ENCODE results near the gene C16orf90.
"Not testable (repeated sequence)": the region's sequence is repeated elsewhere in the genome, so short reads cannot be mapped to it uniquely, and the experiment has no call there.

The C16orf90 gene

DNA sequence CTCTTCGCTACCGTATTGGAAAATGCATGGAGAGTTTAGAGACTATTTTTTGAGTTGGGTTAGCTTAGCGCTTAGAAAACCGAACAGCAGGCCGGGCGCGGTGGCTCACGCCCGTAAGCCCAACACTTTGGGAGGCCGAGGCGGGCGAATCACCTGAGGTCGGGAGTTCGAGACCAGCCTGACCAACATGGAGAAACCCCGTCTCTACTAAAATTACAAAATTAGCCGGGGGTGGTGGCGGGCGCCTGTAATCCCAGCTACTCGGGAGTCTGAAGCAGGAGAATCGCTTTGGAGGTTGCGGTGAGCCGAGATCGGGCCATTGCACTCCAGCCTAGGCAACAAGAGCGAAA, 6.1 kb upstream of the C16orf90 start:
- TF ChIP-seq ZNF335 (tag by site-specific recombination; conservative IDR thresholded peaks at IDR 0.05) = 0 out of 2 replicates have a peak, but pooled peaks have one; percentile 2
- ChIA-PET POLR2A (interaction anchor here (1.2 to 1.3 kb wide), 2 partner anchors 57 to 100 kb away, joined by 3 read pairs; partner anchors contain the start of genes NAA60 and ZNF174), CTCF (interaction anchor here (0.7 kb wide), 1 partner anchor 105 kb away, joined by 3 read pairs; no protein-coding TSS in a partner anchor)
- H3K9me3 ChIP-seq (ENCODE audit: control insufficient read depth, insufficient read depth, low read depth, low read length); H3K4me1 ChIP-seq (ENCODE audit: control insufficient read depth, insufficient read depth, low read length): not testable (repeated sequence)
- H3K36me3 ChIP-seq (ENCODE audit: control insufficient read depth in 2 of 2, insufficient read depth in 1 of 2, low read length in 2 of 2) = peaks cover 8 to 13% of the 10 kb centered on the region in 2 experiments; a peak in 2 of 3 replicates
- H3K4me3 ChIP-seq (ENCODE audit: low read depth, low read length) = peak overlapping the region; percentile 85
- H3K27ac ChIP-seq (ENCODE audit: extremely low read depth, low read depth, low read length) = peak overlapping the region; percentile 35; the same call in 1 of the 2 replicates

DNA sequence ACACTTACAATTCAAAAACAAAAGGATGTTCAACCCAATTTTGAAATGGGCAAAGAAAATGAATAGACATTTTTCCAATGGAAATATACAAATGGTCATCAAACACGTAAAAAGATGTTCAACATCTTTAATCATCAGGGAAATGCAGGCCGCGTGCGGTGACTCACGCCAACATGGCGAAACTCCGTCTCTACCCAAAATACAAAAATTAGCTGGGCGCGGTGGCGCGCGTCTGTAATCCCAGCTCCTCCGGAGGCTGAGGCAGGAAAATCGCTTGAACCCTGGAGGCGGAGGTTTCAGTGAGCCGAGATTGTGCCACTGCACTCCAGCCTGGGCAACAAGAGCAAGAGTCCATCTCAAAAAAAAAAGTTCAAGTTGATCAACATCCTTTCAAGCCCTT, 3.7 kb upstream of the C16orf90 start:
- Histone ChIP-seq H3K27ac (ENCODE audit: extremely low read depth, low read depth, low read length) (no peak overlapping the region), H3K36me3 (ENCODE audit: control insufficient read depth in 2 of 2, insufficient read depth in 1 of 2, low read length in 2 of 2) (no peaks in the 10 kb centered on the region; a peak in 1 of 3 replicates), H3K4me1 (ENCODE audit: control insufficient read depth, insufficient read depth, low read length) (no peaks in the 10 kb centered on the region), H3K4me3 (ENCODE audit: low read depth, low read length) (no peak overlapping the region), H3K9me3 (ENCODE audit: control insufficient read depth, insufficient read depth, low read depth, low read length) (no peaks in the 10 kb centered on the region)
- CTCF ChIA-PET = interaction anchor here (0.6 to 1.5 kb wide), 4 partner anchors 12 to 212 kb away, joined by 3 to 4 read pairs (median 4); no protein-coding TSS in a partner anchor
- TF ChIP-seq, protein P1, sequence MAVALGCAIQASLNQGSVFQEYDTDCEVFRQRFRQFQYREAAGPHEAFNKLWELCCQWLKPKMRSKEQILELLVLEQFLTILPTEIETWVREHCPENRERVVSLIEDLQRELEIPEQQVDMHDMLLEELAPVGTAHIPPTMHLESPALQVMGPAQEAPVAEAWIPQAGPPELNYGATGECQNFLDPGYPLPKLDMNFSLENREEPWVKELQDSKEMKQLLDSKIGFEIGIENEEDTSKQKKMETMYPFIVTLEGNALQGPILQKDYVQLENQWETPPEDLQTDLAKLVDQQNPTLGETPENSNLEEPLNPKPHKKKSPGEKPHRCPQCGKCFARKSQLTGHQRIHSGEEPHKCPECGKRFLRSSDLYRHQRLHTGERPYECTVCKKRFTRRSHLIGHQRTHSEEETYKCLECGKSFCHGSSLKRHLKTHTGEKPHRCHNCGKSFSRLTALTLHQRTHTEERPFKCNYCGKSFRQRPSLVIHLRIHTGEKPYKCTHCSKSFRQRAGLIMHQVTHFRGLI (tag by site-specific recombination; IDR thresholded peaks at IDR 0.05) = no peak
- TF ChIP-seq MZF1 (tag by site-specific recombination; IDR thresholded peaks at IDR 0.05; ENCODE audit: borderline replicate concordance) = no peak
- TF ChIP-seq, protein P2, sequence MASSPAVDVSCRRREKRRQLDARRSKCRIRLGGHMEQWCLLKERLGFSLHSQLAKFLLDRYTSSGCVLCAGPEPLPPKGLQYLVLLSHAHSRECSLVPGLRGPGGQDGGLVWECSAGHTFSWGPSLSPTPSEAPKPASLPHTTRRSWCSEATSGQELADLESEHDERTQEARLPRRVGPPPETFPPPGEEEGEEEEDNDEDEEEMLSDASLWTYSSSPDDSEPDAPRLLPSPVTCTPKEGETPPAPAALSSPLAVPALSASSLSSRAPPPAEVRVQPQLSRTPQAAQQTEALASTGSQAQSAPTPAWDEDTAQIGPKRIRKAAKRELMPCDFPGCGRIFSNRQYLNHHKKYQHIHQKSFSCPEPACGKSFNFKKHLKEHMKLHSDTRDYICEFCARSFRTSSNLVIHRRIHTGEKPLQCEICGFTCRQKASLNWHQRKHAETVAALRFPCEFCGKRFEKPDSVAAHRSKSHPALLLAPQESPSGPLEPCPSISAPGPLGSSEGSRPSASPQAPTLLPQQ (tag by site-specific recombination; IDR thresholded peaks at IDR 0.05) = no peak
- TF ChIP-seq, protein P3, sequence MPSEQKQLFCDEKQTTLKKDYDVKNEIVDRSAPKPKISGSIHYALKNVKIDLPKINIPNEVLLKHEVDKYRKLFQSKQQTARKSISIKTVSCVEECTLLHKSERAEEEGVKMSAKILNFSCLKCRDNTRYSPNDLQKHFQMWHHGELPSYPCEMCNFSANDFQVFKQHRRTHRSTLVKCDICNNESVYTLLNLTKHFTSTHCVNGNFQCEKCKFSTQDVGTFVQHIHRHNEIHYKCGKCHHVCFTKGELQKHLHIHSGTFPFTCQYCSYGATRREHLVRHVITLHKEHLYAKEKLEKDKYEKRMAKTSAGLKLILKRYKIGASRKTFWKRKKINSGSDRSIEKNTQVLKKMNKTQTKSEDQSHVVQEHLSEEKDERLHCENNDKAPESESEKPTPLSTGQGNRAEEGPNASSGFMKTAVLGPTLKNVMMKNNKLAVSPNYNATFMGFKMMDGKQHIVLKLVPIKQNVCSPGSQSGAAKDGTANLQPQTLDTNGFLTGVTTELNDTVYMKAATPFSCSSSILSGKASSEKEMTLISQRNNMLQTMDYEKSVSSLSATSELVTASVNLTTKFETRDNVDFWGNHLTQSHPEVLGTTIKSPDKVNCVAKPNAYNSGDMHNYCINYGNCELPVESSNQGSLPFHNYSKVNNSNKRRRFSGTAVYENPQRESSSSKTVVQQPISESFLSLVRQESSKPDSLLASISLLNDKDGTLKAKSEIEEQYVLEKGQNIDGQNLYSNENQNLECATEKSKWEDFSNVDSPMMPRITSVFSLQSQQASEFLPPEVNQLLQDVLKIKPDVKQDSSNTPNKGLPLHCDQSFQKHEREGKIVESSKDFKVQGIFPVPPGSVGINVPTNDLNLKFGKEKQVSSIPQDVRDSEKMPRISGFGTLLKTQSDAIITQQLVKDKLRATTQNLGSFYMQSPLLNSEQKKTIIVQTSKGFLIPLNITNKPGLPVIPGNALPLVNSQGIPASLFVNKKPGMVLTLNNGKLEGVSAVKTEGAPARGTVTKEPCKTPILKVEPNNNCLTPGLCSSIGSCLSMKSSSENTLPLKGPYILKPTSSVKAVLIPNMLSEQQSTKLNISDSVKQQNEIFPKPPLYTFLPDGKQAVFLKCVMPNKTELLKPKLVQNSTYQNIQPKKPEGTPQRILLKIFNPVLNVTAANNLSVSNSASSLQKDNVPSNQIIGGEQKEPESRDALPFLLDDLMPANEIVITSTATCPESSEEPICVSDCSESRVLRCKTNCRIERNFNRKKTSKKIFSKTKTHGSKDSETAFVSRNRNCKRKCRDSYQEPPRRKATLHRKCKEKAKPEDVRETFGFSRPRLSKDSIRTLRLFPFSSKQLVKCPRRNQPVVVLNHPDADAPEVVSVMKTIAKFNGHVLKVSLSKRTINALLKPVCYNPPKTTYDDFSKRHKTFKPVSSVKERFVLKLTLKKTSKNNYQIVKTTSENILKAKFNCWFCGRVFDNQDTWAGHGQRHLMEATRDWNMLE (tag by site-specific recombination; conservative IDR thresholded peaks at IDR 0.05; ENCODE audit: low read depth) = no peak
- no peak for TF ChIP-seq ZNF112 (tag by site-specific recombination; IDR thresholded peaks at IDR 0.05)
- no peak for TF ChIP-seq ZNF776 (tag by site-specific recombination; IDR thresholded peaks at IDR 0.05; ENCODE audit: borderline replicate concordance)
- no peak for TF ChIP-seq OVOL3 (tag by site-specific recombination; IDR thresholded peaks at IDR 0.05)
- TF ChIP-seq, protein P4, sequence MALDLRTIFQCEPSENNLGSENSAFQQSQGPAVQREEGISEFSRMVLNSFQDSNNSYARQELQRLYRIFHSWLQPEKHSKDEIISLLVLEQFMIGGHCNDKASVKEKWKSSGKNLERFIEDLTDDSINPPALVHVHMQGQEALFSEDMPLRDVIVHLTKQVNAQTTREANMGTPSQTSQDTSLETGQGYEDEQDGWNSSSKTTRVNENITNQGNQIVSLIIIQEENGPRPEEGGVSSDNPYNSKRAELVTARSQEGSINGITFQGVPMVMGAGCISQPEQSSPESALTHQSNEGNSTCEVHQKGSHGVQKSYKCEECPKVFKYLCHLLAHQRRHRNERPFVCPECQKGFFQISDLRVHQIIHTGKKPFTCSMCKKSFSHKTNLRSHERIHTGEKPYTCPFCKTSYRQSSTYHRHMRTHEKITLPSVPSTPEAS (tag by site-specific recombination; IDR thresholded peaks at IDR 0.05) = no peak
- TF ChIP-seq ZNF560 (tag by site-specific recombination; IDR thresholded peaks at IDR 0.05; ENCODE audit: borderline replicate concordance) = no peak
- POLR2A ChIA-PET = no interaction called here

DNA sequence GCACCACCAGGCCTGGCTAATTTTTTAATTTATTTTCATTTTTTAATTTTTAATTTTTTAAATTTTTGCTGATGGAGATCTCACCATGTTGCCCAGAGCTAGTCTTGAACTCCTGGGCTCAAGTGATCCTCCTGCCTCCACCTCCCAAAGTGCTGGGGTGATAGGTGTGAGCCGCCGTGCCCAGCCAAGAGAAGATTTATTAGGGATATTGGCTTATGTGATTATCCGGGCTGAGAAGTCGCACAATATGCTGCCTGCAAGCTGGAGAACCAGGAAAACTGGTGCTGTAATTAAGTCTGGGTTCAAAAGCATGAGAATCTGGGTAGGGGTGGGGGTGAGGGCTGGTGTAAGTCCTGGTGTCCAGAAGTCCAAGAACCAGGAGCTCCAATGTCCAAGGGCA, 2.5 kb upstream of the C16orf90 start:
- Histone ChIP-seq H3K4me3 (ENCODE audit: low read depth, low read length) (no peak overlapping the region), H3K27ac (ENCODE audit: extremely low read depth, low read depth, low read length) (no peak overlapping the region), H3K4me1 (ENCODE audit: control insufficient read depth, insufficient read depth, low read length) (no peaks in the 10 kb centered on the region), H3K9me3 (ENCODE audit: control insufficient read depth, insufficient read depth, low read depth, low read length) (no peaks in the 10 kb centered on the region), H3K36me3 (ENCODE audit: control insufficient read depth in 2 of 2, insufficient read depth in 1 of 2, low read length in 2 of 2) (no peaks in the 10 kb centered on the region)
- POLR2A ChIA-PET = no interaction called here
- CTCF ChIA-PET = no interaction called here
- TF ChIP-seq IKZF3 (tag by site-specific recombination; IDR thresholded peaks at IDR 0.05) = no peak
- no peak for TF ChIP-seq ZNF433 (tag by site-specific recombination; IDR thresholded peaks at IDR 0.05; ENCODE audit: low read depth)
- TF ChIP-seq, protein P5, sequence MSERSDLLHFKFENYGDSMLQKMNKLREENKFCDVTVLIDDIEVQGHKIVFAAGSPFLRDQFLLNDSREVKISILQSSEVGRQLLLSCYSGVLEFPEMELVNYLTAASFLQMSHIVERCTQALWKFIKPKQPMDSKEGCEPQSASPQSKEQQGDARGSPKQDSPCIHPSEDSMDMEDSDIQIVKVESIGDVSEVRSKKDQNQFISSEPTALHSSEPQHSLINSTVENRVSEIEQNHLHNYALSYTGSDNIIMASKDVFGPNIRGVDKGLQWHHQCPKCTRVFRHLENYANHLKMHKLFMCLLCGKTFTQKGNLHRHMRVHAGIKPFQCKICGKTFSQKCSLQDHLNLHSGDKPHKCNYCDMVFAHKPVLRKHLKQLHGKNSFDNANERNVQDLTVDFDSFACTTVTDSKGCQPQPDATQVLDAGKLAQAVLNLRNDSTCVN (tag by site-specific recombination; optimal IDR thresholded peaks at IDR 0.05) = no peak
- TF ChIP-seq, protein P6, sequence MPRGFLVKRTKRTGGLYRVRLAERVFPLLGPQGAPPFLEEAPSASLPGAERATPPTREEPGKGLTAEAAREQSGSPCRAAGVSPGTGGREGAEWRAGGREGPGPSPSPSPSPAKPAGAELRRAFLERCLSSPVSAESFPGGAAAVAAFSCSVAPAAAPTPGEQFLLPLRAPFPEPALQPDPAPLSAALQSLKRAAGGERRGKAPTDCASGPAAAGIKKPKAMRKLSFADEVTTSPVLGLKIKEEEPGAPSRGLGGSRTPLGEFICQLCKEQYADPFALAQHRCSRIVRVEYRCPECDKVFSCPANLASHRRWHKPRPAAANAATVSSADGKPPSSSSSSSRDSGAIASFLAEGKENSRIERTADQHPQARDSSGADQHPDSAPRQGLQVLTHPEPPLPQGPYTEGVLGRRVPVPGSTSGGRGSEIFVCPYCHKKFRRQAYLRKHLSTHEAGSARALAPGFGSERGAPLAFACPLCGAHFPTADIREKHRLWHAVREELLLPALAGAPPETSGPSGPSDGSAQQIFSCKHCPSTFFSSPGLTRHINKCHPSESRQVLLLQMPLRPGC (tag by site-specific recombination; IDR thresholded peaks at IDR 0.05) = no peak
- TF ChIP-seq ZNF146 (tag by site-specific recombination; IDR thresholded peaks at IDR 0.05) = no peak
- TF ChIP-seq, protein P7, sequence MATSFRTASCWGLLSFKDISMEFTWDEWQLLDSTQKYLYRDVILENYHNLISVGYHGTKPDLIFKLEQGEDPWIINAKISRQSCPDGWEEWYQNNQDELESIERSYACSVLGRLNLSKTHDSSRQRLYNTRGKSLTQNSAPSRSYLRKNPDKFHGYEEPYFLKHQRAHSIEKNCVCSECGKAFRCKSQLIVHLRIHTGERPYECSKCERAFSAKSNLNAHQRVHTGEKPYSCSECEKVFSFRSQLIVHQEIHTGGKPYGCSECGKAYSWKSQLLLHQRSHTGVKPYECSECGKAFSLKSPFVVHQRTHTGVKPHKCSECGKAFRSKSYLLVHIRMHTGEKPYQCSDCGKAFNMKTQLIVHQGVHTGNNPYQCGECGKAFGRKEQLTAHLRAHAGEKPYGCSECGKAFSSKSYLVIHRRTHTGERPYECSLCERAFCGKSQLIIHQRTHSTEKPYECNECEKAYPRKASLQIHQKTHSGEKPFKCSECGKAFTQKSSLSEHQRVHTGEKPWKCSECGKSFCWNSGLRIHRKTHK (tag by site-specific recombination; IDR thresholded peaks at IDR 0.05) = no peak
- TF ChIP-seq ZNF629 (tag by site-specific recombination; IDR thresholded peaks at IDR 0.05) = no peak

Data from HEK293 (cell line).